ENCODE data around the gene STRIP1.

STRIP1 gene, protein sequence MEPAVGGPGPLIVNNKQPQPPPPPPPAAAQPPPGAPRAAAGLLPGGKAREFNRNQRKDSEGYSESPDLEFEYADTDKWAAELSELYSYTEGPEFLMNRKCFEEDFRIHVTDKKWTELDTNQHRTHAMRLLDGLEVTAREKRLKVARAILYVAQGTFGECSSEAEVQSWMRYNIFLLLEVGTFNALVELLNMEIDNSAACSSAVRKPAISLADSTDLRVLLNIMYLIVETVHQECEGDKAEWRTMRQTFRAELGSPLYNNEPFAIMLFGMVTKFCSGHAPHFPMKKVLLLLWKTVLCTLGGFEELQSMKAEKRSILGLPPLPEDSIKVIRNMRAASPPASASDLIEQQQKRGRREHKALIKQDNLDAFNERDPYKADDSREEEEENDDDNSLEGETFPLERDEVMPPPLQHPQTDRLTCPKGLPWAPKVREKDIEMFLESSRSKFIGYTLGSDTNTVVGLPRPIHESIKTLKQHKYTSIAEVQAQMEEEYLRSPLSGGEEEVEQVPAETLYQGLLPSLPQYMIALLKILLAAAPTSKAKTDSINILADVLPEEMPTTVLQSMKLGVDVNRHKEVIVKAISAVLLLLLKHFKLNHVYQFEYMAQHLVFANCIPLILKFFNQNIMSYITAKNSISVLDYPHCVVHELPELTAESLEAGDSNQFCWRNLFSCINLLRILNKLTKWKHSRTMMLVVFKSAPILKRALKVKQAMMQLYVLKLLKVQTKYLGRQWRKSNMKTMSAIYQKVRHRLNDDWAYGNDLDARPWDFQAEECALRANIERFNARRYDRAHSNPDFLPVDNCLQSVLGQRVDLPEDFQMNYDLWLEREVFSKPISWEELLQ

DNA sequence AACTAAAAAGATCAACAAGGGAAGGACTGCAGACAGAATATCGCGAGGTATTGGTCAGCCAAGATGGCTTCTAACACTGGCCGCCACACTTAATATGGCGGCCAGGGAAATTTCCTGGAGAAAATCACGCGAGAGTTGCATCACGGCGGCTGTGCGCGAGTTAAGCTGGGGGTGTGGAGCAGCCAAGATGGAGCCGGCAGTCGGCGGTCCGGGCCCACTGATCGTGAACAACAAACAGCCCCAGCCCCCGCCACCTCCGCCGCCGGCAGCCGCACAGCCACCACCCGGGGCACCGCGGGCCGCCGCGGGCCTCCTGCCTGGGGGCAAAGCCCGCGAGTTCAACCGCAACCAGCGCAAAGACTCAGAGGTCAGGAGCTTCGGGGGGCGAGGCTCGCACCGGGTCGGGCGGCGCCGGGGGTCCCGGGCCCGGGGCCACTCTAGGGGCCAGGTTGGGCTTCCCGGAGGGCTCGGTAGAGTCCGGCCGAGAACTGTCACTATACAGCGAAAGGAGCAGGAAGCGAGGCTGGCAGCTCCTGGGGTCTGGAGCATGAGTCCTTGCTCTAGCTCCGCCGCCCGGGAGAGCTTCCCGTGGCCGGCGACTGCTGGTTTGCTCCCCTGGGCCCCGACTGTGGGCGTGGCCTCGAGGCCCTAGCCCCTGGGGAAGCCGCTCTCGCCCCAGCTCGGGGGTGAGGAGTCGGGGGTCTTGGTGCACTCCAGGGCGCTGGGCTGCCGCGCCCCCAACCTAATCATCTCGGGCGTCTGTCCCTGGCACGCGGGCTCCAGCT, at the start of gene STRIP1:
Gene STRIP1 (plus strand): TSS at position 174 of the 785 bp plus-strand sequence. CDS start 14 bp downstream, at position 188.
- in situ Hi-C loops (cut with HindIII; ENCODE audit: low sequenced_read_pairs): no loop called here

DNA sequence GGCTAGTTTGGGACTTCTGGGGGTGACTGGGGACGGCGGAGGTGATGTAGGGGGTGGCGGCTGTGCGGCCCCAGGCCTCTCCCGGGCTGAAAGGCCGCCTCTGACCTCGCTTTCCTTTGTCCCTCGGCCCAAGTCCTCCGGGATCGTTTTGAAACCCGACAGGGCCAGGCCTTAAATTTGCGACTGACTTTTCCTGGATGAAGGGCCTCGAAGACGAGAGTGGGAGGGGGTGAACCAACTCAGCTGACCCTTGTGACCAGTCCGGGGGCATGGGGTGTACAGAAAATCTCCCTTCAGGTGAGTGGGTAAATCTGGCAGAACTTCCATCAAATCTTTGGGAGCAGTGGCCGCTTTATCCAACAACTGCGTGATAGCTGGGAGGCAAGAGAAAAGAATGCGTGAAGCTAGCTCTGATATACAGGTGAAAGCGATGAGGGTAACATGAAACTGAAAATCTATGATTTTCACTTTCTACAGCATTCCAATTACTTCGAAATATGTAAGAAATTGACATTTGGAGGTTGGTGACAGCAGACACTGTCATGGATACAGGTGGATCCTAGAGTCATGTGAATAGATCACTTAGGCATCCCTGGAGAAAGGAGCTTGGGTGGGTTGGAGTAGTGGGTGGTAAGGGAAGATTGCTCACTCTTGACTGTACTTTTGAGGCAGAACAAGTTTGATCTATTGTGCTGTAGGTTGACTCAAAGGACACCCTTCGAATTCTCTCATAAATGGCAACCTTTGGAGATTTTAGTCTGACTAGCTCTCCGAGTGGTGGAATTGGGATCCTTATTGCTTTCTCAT, 49.0 kb upstream of the STRIP1 start:
- in situ Hi-C loops (cut with HindIII; ENCODE audit: low sequenced_read_pairs): no loop called here

DNA sequence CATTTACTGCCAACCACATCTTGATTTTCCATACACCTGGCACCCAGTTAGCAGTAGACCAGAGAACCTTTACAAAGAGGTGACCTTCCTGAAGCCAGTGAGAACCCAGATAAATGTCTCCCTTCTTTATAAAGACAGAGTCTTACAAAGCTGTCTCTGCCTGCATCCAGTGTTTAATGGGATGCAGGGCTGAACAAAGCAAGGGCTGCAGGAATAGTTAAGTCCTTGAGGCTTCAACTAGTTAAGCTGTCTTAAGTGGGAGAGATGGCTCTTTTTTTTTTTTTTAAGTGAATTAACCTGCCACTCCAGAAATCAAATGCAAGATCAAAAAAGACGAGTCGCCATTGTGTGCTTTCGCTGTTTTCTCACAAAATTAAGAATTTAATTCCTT, 48.4 kb upstream of the STRIP1 start:
- in situ Hi-C loops (cut with HindIII; ENCODE audit: low sequenced_read_pairs): no loop called here

DNA sequence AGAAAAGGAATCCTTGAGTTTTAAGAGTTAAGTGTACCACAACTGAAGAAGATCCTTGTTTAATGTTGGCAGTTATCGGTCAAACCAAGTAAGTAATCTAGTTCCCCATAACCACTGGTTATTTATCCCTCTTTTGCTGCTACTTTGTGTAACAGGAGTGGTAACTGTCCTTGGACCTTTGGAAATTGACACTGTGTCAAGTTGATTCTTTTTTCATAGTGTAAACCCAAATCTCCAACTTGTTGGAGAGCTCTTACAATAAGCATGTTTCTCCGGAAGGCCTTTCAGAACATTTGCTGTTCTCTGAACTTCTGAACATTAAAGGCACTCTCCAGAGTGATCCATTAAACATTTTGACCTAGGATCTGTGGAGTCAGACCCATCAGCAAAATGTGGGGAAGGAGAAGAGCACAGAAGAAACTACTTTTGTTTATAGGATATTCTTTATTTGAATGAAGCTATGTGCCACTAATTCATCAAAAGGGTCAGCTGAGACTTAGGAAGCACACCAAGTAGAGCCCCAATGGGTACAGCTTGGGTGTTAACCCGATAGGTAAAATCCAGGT, 46.0 kb upstream of the STRIP1 start:
- in situ Hi-C loops (cut with HindIII; ENCODE audit: low sequenced_read_pairs): no loop called here

DNA sequence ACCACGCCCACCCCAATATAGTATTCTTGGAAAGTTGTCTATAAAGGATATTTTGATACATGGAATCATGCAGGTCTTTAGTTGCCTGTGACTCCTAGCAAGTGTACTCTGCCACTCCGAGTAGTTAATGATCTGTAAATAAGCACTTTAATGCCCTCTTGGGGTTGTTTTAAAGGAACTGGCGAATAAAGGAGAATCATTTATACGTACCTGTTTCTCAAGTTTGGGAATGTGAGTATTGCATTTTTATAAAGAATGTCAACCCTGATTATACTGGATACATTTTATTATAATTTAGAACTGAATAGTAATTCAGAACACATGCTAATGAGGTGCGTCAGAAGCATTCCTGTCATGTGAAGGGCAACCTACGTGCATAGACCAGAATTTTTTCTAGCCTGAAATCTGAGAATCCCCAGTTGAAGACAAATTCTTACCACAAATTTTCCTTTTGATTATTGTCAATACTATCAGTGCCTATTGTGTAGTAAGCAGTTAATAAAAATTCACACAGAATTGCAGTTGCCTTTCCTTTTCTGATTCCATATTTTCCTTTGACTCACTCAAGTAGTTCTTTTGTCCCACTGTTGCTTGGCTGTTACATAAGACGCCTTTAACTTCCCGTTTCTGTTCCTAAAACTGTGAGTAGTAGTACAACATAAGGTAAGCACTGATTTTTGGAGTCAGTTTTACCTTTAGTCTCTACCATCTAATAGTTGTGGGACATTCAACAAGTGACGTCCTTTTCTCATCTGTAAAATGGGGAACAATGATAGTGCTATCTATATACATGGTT, 44.7 kb upstream of the STRIP1 start:
- in situ Hi-C loops (cut with HindIII; ENCODE audit: low sequenced_read_pairs): no loop called here

DNA sequence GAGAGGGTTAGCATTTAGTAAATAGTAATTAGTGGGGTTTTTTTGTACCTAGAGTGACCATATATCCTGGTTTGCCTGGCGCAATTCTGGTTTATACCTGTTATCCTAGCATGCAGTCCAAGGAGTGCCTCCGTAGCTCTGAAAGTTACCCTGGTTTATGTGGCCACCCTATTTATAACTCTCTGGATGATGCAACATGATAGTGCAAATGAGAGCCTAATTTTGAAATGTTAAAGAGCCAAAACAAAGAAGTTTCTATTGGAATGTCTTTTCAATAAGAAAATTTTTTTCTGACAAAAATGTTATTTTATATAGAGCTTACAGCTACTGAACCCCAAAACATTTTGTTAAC, 44.1 kb upstream of the STRIP1 start:
- in situ Hi-C loops (cut with HindIII; ENCODE audit: low sequenced_read_pairs): no loop called here

DNA sequence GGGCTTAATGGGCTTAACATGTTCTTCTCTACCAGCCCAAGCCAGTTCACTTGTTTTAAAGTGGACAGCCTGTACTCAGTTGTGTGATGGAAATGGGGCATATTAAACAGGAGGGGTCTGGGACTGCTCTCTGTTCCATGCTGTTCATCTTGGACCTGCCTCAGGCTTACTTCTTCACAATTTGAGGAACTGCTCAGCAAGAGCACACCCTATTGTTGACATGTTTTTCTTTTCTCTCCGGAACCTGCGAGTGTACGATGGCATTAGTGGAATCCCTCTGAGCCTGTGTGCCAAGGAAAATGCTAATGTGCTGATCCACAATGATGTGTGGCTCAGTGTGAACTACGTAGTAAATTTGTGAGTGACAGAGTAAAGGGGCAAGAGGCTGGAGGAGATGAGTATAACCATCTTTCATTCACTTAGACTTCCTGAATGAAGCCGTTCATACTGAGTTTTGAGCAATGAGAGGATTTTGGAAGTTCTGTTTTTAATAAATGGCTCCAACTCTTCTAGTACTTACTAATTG, 43.0 kb upstream of the STRIP1 start:
- in situ Hi-C loops (cut with HindIII; ENCODE audit: low sequenced_read_pairs): no loop called here

DNA sequence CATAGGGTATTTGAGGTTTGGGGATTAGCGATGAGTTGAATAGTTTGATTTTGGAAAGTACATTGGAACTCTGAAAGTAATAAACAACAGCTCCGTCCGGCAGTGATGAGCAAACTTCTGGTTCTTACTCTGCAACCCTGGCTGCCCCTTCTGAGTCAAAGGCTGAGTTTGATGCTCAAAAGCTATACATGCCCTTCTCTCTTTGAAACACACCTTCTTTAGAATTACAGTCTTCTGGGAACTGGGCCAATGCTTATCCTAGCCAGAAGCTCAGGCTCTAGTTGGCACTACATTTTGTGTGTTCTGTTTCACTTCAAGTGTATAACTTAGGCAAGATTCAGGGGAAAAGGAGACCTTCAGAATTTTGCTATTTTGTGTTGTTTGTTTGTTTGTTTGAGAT, 40.5 kb upstream of the STRIP1 start:
- in situ Hi-C loops (cut with HindIII; ENCODE audit: low sequenced_read_pairs): no loop called here

DNA sequence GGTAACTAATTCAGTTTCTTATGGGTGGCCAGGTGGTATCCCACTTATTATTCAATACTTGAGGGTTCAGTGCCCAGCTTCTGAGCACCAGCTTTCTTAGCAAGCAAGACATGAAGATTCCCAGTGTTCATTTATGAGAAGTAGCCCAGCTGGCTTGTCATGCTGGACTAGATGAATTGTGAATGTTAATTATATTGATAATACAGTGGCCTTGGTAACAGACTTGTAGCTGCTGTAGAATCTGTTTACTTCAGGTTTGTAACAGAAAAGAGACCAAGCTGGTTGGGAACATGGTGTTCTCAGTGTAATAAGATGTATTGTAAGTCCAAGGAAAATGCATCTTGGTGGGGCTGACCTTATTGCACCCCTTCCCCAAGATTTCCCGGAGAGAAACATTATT, 39.8 kb upstream of the STRIP1 start:
- in situ Hi-C loops (cut with HindIII; ENCODE audit: low sequenced_read_pairs): no loop called here

DNA sequence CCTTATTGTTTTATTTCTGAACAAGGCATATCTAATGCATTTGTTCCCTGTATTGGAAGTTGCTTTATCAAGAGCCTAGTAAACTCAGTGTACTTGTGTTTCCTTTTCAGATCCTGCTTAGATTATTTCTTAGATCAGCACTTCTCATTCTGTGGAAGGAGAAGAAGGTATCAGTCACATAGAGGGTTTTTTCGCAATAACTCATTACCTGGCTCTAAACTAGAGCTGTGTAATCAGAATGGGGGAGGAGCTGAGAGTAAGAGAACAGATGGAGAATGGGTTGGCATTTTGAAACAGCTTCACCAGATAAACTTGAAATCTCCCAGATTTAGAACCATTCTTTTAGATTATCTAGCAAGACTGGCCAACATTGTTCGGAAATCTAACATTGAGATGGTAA, 38.9 kb upstream of the STRIP1 start:
- in situ Hi-C loops (cut with HindIII; ENCODE audit: low sequenced_read_pairs): no loop called here

DNA sequence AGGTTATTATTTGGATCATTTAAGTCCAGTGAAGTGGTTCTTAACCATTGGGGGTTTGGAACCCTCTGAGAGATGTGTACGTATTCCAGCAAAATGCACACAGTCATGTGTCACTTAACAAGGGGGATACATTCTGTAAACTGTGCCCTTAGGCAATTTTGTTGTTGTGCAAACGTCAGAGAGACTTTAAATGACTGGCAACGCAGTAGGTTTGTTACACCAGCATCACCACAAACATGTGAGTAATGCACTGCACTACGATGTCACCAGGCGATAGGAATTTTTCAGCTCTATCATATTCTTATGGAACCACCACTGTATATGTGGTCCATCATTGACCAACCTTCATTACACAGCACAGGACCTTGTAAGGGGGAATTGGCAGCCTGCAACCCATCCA, 37.9 kb upstream of the STRIP1 start:
- in situ Hi-C loops (cut with HindIII; ENCODE audit: low sequenced_read_pairs): no loop called here

DNA sequence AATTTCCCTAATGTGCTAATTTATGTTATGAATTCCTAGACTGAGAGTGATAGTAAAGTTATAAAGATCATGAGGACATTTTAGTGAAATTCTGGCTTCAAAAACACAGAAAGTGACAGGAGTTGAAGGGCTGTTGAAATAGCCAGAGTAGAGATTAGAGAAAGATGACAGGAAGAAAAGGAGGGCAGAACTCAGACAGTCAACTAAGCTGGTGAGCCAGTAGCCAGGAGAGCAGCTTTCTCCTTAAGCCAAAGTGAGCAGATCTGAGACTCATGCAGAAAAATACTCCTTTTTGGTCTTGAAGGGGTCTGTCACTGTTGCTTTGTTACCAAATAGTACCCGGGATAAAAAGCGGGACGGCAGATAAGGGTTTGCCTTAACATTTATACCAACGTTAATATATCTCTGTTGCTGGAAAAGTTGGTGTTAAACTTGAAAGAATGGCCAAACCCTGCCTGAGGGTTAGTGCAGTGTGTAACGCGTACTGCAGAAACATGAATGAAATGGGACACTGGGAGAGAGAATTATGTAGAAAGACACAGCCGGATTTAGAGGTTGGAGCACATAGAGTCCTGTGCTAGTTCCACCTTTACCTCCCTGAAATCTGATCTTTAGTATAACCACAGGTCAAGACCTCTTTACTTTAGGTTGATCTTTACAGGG, 37.1 kb upstream of the STRIP1 start:
- in situ Hi-C loops (cut with HindIII; ENCODE audit: low sequenced_read_pairs): no loop called here

DNA sequence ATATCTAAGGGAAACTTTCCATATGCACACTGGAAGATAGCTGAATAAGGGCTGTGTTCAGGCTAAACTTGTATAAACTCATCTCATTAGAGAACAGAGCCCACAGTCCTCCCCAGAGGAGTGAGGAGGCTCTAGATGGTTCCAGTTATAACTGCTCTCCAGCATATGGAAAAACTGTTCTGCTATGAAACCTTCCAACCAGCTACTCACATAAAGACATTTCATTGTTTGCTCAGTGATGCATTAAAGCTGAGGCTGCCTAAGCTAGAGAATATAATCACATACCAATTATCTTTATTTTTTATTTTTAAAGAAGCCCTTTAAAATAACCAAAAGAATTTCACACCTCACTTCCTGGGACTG, 36.6 kb upstream of the STRIP1 start:
- in situ Hi-C loops (cut with HindIII; ENCODE audit: low sequenced_read_pairs): no loop called here

DNA sequence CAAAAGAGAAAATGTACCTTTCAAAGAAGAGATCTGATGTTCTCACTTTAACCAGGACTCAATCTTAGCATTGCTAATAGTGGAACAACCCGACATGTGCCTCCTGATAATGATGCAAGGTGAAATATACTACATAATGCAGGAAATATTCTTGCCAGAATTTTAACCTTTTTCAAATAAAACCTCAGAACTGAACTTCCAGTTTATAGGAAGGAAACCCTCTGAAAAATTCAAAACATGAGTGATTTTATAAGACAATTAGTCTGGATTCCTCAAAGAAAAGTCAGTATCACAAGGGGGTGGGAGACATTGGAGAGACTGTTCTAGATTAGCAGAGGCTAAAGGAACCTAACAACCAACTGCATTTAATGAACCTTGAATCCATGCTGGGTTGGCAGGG, 31.7 kb upstream of the STRIP1 start:
- in situ Hi-C loops (cut with HindIII; ENCODE audit: low sequenced_read_pairs): no loop called here

DNA sequence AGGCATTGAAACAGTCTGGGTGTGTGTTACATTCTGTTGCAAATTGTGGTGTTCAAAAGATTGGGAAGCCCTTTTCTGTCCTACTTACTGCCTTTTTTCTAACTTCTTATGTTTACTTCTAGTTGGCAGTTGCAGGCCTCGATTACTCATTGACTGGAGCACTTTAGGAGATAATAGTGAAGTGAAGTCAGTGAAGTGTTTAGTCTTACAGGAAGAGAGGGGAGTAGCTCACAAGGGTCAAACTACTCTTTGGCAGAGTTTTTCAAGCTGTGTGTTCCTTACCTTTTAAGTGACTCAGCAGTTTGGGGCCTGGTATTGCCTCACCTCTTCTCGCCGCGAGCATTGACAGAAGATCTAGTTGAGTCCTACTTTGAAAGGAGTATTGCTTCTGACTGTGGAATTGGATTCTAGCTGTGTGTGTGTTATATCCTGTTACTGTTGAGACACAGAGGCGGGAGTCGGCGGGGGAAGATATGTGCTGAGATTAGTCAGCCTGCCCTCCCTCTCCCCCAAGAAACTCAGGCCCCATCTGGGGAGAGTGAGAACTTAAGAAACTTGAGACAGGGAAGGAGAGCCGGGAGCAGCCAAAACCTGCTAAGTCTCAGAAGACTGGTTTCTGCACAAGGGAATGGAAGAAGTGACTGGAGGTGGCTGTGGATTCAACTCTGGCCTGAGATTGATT, 30.5 kb upstream of the STRIP1 start:
- in situ Hi-C loops (cut with HindIII; ENCODE audit: low sequenced_read_pairs): no loop called here

DNA sequence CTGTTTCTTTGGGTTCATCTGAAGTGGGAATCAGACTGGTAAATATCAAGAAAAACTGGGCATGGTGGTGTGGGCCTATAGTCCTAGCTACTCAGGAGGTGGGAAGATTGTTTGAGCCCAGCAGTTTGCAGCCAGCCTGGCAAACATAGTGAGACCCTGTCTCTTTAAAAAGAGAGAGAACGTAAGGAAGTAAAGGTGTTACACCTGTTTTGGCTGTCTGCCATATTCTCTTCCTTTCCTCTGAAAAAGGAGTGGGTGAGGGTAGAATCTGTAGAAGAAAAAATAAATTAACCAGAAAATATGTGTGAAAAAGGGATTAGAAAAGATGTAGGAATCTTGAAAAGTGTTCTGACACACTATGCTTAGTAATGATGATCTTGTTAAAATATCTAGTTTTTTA, 29.8 kb upstream of the STRIP1 start:
- in situ Hi-C loops (cut with HindIII; ENCODE audit: low sequenced_read_pairs): no loop called here

DNA sequence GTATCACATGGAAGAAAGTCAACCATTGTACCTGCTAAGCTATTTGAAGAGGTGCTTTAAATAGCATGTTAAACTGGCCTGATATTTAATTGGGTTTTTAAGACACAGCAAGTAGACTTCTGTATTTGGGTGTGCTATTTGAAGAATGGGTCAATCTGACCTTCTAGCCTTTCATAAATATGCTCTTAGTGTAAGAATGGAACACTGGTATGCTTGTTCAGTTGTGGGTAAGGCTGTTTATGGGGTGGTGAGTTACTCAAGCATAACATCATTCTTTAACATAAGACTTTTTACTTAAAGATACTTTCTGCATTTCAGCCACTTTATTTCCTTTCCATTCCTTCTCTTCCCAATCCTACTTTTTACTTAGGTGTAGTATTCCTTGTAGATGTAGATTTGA, 28.5 kb upstream of the STRIP1 start:
- in situ Hi-C loops (cut with HindIII; ENCODE audit: low sequenced_read_pairs): no loop called here

DNA sequence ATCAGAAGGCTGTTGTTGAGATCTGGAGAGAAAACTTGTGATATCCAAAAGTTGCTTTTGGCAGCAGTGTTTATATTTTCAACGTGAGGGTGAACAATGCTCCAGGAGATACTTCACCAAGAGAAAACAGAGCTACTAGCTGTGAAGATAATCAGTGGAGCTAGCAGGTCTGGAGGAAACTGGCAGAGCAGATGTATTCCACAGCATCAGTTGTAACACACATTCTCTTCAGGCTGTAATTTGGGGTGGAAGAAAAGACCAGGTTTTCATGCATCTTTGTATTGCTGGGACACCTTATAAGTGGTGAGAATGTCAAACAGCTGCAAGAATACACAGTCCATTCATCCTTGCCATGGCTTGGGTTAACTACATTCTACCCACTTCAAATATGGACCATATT, 27.9 kb upstream of the STRIP1 start:
- in situ Hi-C loops (cut with HindIII; ENCODE audit: low sequenced_read_pairs): no loop called here

Measured in DLD1 (cell line).